ENCODE data around the gene DNMT3L.

Gene DNMT3L

GRCh38 chr21:44265734-44266270, 4.1 kb upstream of the DNMT3L start:
- H3K4me3 ChIP-seq (ENCODE audit: low read length): no peak overlapping the region
- H3K9ac ChIP-seq (ENCODE audit: low read length): no peak overlapping the region
- H3F3A ChIP-seq (ENCODE audit: insufficient read depth, low read length): no peaks in the 10 kb centered on the region
- no peaks in the 10 kb centered on the region for H3K4me1 ChIP-seq (ENCODE audit: low read length)
- no peak overlapping the region for H2AFZ ChIP-seq (ENCODE audit: low read length)
- peaks cover 14% of the 10 kb centered on the region for H3K27me3 ChIP-seq (replicated peaks; ENCODE audit: insufficient read depth, low read length)
- TF ChIP-seq EZH2 (optimal IDR thresholded peaks at IDR 0.05; ENCODE audit: low read depth, low read length) (no peak), CTCF (IDR thresholded peaks at IDR 0.05; ENCODE audit: low read length) (no peak), EZH2phosphoT487 (IDR thresholded peaks at IDR 0.05; ENCODE audit: low read length) (no peak)
- no peaks in the 10 kb centered on the region for H3K79me2 ChIP-seq (ENCODE audit: low read length)
- no peaks in the 10 kb centered on the region for H4K20me1 ChIP-seq (ENCODE audit: insufficient read depth, low read length)
- no peaks in the 10 kb centered on the region for H3K9me2 ChIP-seq (replicated peaks; ENCODE audit: insufficient read depth, low read length)
- no peak overlapping the region for H3K4me2 ChIP-seq (ENCODE audit: low read depth, low read length)
- DNase-seq: no peak
- no peaks in the 10 kb centered on the region for H3K36me3 ChIP-seq (replicated peaks; ENCODE audit: insufficient read depth, low read length)
- H3K9me3 ChIP-seq (replicated peaks; ENCODE audit: insufficient read depth, low read length): no peaks in the 10 kb centered on the region
- H3K27ac ChIP-seq (ENCODE audit: low read length): no peak overlapping the region

GRCh38 chr21:44263768-44264167, 2.1 kb upstream of the DNMT3L start:
- no peaks in the 10 kb centered on the region for H3K36me3 ChIP-seq (replicated peaks; ENCODE audit: insufficient read depth, low read length)
- no peaks in the 10 kb centered on the region for H4K20me1 ChIP-seq (ENCODE audit: insufficient read depth, low read length)
- TF ChIP-seq CTCF (IDR thresholded peaks at IDR 0.05; ENCODE audit: low read length) (no peak), EZH2 (optimal IDR thresholded peaks at IDR 0.05; ENCODE audit: low read depth, low read length) (no peak), EZH2phosphoT487 (IDR thresholded peaks at IDR 0.05; ENCODE audit: low read length) (no peak)
- no peaks in the 10 kb centered on the region for H3F3A ChIP-seq (ENCODE audit: insufficient read depth, low read length)
- no peaks in the 10 kb centered on the region for H3K4me1 ChIP-seq (ENCODE audit: low read length)
- no peak overlapping the region for H2AFZ ChIP-seq (ENCODE audit: low read length)
- no peak overlapping the region for H3K4me3 ChIP-seq (ENCODE audit: low read length)
- H3K9ac ChIP-seq (ENCODE audit: low read length): no peak overlapping the region
- peaks cover 34% of the 10 kb centered on the region for H3K27me3 ChIP-seq (replicated peaks; ENCODE audit: insufficient read depth, low read length)
- H3K4me2 ChIP-seq (ENCODE audit: low read depth, low read length): no peak overlapping the region
- H3K27ac ChIP-seq (ENCODE audit: low read length): no peak overlapping the region
- no peaks in the 10 kb centered on the region for H3K79me2 ChIP-seq (ENCODE audit: low read length)
- no peaks in the 10 kb centered on the region for H3K9me2 ChIP-seq (replicated peaks; ENCODE audit: insufficient read depth, low read length)
- DNase-seq: no peak
- H3K9me3 ChIP-seq (replicated peaks; ENCODE audit: insufficient read depth, low read length): no peaks in the 10 kb centered on the region

DNA sequence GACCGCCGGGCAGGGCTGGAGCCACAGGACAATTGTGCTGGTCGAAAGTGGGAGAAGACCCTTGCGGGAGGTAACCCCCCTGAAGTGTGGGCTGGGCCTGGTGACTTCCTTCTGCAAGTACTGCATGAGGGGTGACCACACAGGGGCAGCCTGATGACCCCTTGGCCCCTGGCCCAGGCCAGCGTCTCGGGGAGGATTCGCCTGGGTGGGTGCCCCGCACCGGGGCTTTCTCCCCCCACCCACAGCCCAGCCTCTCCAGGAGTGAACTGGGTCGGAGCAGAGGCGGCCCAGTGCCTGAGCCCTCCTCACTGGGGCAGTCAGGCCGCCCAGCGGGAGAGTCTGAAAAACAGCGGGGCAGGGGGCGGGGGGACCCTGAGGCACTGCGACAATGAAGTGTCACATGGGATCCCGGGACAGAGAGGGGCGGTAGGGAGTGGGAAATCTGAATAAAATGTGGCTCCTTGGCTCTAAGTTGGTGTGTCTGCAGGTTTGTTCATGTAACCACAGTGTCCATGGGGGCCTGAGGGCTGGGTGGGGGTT, 1.6 kb upstream of the DNMT3L start:
- Histone ChIP-seq H3K4me1 (ENCODE audit: low read length) (no peaks in the 10 kb centered on the region), H2AFZ (ENCODE audit: low read length) (no peak overlapping the region), H3K36me3 (replicated peaks; ENCODE audit: insufficient read depth, low read length) (no peaks in the 10 kb centered on the region), H3K79me2 (ENCODE audit: low read length) (no peaks in the 10 kb centered on the region), H3K9ac (ENCODE audit: low read length) (no peak overlapping the region), H3K4me2 (ENCODE audit: low read depth, low read length) (no peak overlapping the region), H3K9me3 (replicated peaks; ENCODE audit: insufficient read depth, low read length) (no peaks in the 10 kb centered on the region), H3K4me3 (ENCODE audit: low read length) (no peak overlapping the region), H3K27ac (ENCODE audit: low read length) (no peak overlapping the region), H4K20me1 (ENCODE audit: insufficient read depth, low read length) (no peaks in the 10 kb centered on the region), H3F3A (ENCODE audit: insufficient read depth, low read length) (no peaks in the 10 kb centered on the region), H3K9me2 (replicated peaks; ENCODE audit: insufficient read depth, low read length) (no peaks in the 10 kb centered on the region), H3K27me3 (replicated peaks; ENCODE audit: insufficient read depth, low read length) (peaks cover 36% of the 10 kb centered on the region)
- no peak for TF ChIP-seq CTCF (IDR thresholded peaks at IDR 0.05; ENCODE audit: low read length)
- no peak for TF ChIP-seq EZH2 (optimal IDR thresholded peaks at IDR 0.05; ENCODE audit: low read depth, low read length)
- no peak for TF ChIP-seq EZH2phosphoT487 (IDR thresholded peaks at IDR 0.05; ENCODE audit: low read length)
- DNase-seq: no peak
